BJ (cell line): ENCODE results near the gene MAML3. TPM values are rescaled to one million over a fixed set of nuclear protein-coding genes. Genes with fewer than 3 reads are reported as not detected.

Experiments
- CTCF ChIA-PET: fragments of 350-600 bp; formaldehyde crosslinking; extraction: SDS; loops from one replicate; lab custom pipeline; 2021; ENCODE audit warnings: antibody characterized with exemption, inconsistent platforms; lab: Yijun Ruan, JAX
- POLR2A ChIA-PET: fragments of 300-600 bp; sonication (Branson Sonifier 250); formaldehyde crosslinking; extraction: SDS; loops from one replicate; lab custom pipeline; 2021; ENCODE audit warnings: antibody characterized with exemption; lab: Charles Lee
- DNase-seq: peaks from one replicate; pipeline ENCODE4 v3.0.0-alpha.2; 2011; ENCODE audit warnings: low read depth
- H3K27me3 ChIP-seq: 2 replicates; pipeline ENCODE4 v1.6.0; 2011; ENCODE audit warnings: low read length; ENCODE audit not compliant: control insufficient read depth, insufficient read depth
- H3K36me3 ChIP-seq: 2 replicates; pipeline ENCODE4 v1.5.1; 2011; ENCODE audit warnings: low read length; ENCODE audit not compliant: control insufficient read depth, insufficient read depth
- H3K4me3 ChIP-seq: 2 replicates; pipeline ENCODE4 v1.5.1; 2011; ENCODE audit warnings: low read depth, mild to moderate bottlenecking, control low read depth, low read length
- polyA plus RNA-seq: library from polyadenylated mRNA; depleted of rRNA; stranded (reverse); fragments of >200 nt; gene quantifications from 2 replicates; pipeline ENCODE4 v1.2.3, GENCODE V29; 2011
- TF ChIP-seq, protein P1 (sequence below): IDR thresholded peaks from 2 replicates; pipeline ENCODE4 v1.5.1; 2011; ENCODE audit warnings: low read depth, mild to moderate bottlenecking, control low read depth, inconsistent platforms, low read length, moderate library complexity; ENCODE audit not compliant: insufficient read depth

Gene MAML3
- polyA plus RNA-seq, 1 experiment: 1.6 TPM

DNA sequence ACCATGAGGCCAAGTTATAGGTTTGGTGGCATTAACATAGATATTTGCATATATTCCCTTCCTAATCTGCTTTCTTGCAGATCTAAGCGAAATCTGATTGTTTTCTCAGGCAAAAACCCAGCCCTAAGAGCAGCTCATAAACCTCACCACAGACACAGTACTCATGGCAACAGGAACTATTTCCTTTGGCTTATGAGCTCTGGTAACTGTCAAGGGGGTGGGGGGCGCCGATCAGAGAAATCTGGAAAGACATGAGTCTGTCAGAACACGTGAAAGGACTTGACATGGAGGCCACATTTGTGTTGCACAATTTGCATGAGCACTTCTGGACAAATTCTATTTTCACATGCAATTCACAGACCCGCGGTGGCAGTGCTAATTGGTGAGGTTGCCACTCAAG, 404.6 kb downstream of the MAML3 start:
- POLR2A ChIA-PET: no interaction called here

DNA sequence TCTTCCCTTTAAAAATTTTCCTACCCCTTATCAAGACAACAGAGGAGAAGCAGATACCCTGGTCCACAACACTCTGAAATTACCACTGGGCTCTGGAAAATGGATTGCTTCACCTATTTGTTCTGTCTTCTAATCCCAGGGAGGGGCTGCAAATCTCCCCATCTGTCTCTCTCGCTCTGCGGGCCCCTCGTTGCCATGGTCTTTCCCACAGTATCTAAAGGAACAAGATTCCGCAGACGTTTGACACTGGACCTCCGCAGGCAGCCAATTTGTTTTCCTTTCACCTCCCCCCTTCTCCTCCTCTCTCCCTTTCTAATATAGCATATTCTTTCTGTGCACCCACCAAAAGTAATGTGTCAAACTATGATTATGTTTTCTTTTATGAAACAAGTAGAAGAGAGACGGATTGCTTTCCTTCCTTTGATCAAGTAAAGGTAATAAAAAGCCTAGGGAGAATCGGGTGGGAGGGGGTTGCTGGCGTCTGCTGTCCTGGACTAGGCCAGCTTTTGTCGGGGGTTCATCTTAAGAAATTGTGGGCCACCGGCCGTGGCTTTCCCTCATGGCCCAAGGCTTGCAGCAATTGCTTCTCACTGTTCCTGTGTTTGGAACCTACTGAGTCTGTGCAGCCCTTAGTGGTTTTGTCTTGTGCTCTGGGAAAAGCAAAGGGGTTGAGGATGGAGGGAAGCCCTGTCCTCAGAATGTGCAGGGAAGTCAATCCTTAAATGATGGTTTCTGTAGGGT, 407.4 kb downstream of the MAML3 start:
- H3K27me3 ChIP-seq: no peaks in the 10 kb centered on the region
- no peak overlapping the region for H3K4me3 ChIP-seq
- ChIA-PET CTCF (no interaction called here), POLR2A (no interaction called here)
- no peaks in the 10 kb centered on the region for H3K36me3 ChIP-seq
- TF ChIP-seq, protein P1, sequence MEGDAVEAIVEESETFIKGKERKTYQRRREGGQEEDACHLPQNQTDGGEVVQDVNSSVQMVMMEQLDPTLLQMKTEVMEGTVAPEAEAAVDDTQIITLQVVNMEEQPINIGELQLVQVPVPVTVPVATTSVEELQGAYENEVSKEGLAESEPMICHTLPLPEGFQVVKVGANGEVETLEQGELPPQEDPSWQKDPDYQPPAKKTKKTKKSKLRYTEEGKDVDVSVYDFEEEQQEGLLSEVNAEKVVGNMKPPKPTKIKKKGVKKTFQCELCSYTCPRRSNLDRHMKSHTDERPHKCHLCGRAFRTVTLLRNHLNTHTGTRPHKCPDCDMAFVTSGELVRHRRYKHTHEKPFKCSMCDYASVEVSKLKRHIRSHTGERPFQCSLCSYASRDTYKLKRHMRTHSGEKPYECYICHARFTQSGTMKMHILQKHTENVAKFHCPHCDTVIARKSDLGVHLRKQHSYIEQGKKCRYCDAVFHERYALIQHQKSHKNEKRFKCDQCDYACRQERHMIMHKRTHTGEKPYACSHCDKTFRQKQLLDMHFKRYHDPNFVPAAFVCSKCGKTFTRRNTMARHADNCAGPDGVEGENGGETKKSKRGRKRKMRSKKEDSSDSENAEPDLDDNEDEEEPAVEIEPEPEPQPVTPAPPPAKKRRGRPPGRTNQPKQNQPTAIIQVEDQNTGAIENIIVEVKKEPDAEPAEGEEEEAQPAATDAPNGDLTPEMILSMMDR: no peak
- DNase-seq: no peak

More for the DNA sequence above, 404.6 kb downstream of the MAML3 start:
- DNase-seq: no peak
- H3K4me3 ChIP-seq: no peak overlapping the region
- CTCF ChIA-PET: interaction anchor here (1.0 to 1.1 kb wide), 2 partner anchors 9 to 15 kb away, joined by 3 to 4 read pairs; no protein-coding TSS in a partner anchor
- H3K36me3 ChIP-seq: no peaks in the 10 kb centered on the region
- H3K27me3 ChIP-seq: no peaks in the 10 kb centered on the region
- TF ChIP-seq, protein P1: no peak

DNA sequence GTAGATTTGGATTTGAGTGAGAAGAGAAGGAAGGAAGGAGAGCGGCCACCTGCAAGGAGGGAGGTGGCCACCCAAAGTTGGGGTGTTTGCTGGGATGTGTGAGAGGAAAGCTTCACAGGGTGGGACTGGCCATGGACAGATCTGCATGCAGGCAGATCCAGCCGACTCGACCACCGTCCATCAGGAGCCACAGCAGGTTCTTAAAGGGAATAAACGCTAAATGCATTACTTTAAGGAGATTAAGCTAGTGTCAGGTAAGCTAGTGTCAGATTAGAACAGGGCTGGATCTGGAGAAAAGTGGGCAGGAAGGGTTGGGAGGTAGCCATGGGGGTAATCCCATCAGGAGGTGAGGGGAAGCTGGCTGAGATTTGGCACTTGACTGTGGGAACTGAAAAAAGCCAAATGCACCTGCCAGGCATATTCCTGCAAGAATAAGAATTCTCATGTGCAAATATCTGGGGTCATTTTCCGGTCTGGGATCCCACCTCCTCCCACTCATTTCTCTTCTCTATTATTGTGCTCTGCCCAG, 408.8 kb downstream of the MAML3 start:
- CTCF ChIA-PET: interaction anchor here (1.3 kb wide), 1 partner anchor 15 kb away, joined by 3 read pairs; no protein-coding TSS in a partner anchor
- Histone ChIP-seq H3K27me3 (no peaks in the 10 kb centered on the region), H3K4me3 (no peak overlapping the region), H3K36me3 (no peaks in the 10 kb centered on the region)
- POLR2A ChIA-PET: interaction anchor here (0.6 kb wide), 1 partner anchor 779 kb away, joined by 5 read pairs; the partner anchor contains the start of gene ELMOD2
- DNase-seq: no peak
- TF ChIP-seq, protein P1: no peak

DNA sequence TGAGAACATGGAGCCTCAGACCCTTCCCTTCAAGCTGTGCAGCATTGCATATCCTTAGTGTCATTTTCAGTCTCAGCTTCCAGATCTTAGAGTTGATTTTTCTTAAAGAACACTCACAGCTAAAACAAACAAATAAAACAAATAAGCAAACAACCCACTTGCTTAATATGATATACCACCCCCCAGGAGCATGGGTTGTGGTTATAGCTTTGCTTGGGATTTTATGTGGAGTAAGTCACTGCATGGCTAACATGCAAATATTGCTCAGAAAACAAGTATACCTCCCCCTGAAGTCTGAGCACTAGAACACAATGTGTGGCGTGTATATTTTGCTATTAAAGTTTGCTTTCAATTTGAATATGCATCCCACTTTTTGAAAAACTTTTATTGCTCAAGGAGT, 409.8 kb downstream of the MAML3 start:
- POLR2A ChIA-PET: no interaction called here

DNA sequence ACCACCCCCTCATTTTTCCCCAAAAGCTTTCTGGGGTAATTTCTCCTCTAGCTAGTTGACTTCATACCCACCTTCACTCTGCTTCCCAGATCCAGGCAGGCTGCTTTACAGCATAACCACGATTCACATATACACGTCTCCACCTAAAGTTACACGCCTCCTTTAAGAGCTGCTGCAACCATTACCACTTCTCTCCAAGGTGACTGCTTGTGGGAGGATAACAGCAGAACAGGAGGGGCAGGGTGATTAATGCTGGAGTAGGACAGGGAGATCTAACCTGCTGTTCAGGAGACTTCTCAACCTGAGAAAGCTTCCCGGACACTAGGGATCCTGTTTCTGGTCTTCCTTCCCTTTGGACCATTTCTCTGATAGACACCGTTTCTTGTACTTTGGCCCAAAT, 411.0 kb downstream of the MAML3 start:
- no peak for DNase-seq
- Histone ChIP-seq H3K4me3 (no peak overlapping the region), H3K36me3 (no peaks in the 10 kb centered on the region), H3K27me3 (peaks cover 2% of the 10 kb centered on the region; the same call in 1 of the 2 replicates)
- TF ChIP-seq, protein P1: no peak
- POLR2A ChIA-PET: no interaction called here
- CTCF ChIA-PET: interaction anchor here (0.9 kb wide), 1 partner anchor 9 kb away, joined by 5 read pairs; no protein-coding TSS in a partner anchor

More for the DNA sequence above, 409.8 kb downstream of the MAML3 start:
- TF ChIP-seq, protein P1: no peak
- no peaks in the 10 kb centered on the region for H3K27me3 ChIP-seq
- no peaks in the 10 kb centered on the region for H3K36me3 ChIP-seq
- no peak for DNase-seq
- H3K4me3 ChIP-seq: no peak overlapping the region
- CTCF ChIA-PET: no interaction called here
